ENCODE measurements around the gene MERTK.

The MERTK gene

GRCh38 chr2:112035786-112036185, 137.4 kb downstream of the MERTK start:
- TF ChIP-seq TAF1 (IDR thresholded peaks at IDR 0.05; ENCODE audit: borderline replicate concordance, insufficient read depth, low read length) (no peak), REST (IDR thresholded peaks at IDR 0.05; ENCODE audit: insufficient read depth in 1 of 2, low read depth in 2 of 2, low read length in 2 of 2) (no peak), POLR2AphosphoS5 (IDR thresholded peaks at IDR 0.05; ENCODE audit: low read depth, low read length) (no peak), SIN3A (IDR thresholded peaks at IDR 0.05; ENCODE audit: borderline replicate concordance, insufficient read depth, low read length) (no peak), FOXP2 (optimal IDR thresholded peaks at IDR 0.05; ENCODE audit: borderline replicate concordance, extremely low read depth, extremely low read length, insufficient read depth) (no peak)

- no peak for TF ChIP-seq TAF1 (IDR thresholded peaks at IDR 0.05; ENCODE audit: borderline replicate concordance, insufficient read depth, low read length)
- TF ChIP-seq SIN3A (IDR thresholded peaks at IDR 0.05; ENCODE audit: borderline replicate concordance, insufficient read depth, low read length): no peak
- no peak for TF ChIP-seq REST (IDR thresholded peaks at IDR 0.05; ENCODE audit: insufficient read depth in 1 of 2, low read depth in 2 of 2, low read length in 2 of 2)
- TF ChIP-seq POLR2AphosphoS5 (IDR thresholded peaks at IDR 0.05; ENCODE audit: low read depth, low read length): no peak
Observed at GRCh38 chr2:112045446-112046014, 147.1 kb downstream of the MERTK start.

- TF ChIP-seq SIN3A (IDR thresholded peaks at IDR 0.05; ENCODE audit: borderline replicate concordance, insufficient read depth, low read length): no peak
- TF ChIP-seq FOXP2 (optimal IDR thresholded peaks at IDR 0.05; ENCODE audit: borderline replicate concordance, extremely low read depth, extremely low read length, insufficient read depth): no peak
- no peak for TF ChIP-seq REST (IDR thresholded peaks at IDR 0.05; ENCODE audit: insufficient read depth in 1 of 2, low read depth in 2 of 2, low read length in 2 of 2)
Observed at GRCh38 chr2:112046231-112046630, 147.8 kb downstream of the MERTK start.

- no peak for TF ChIP-seq TAF1 (IDR thresholded peaks at IDR 0.05; ENCODE audit: borderline replicate concordance, insufficient read depth, low read length)
- TF ChIP-seq POLR2AphosphoS5 (IDR thresholded peaks at IDR 0.05; ENCODE audit: low read depth, low read length): no peak
- TF ChIP-seq REST (IDR thresholded peaks at IDR 0.05; ENCODE audit: insufficient read depth in 1 of 2, low read depth in 2 of 2, low read length in 2 of 2): no peak
- TF ChIP-seq SIN3A (IDR thresholded peaks at IDR 0.05; ENCODE audit: borderline replicate concordance, insufficient read depth, low read length): no peak
- TF ChIP-seq FOXP2 (optimal IDR thresholded peaks at IDR 0.05; ENCODE audit: borderline replicate concordance, extremely low read depth, extremely low read length, insufficient read depth): no peak
Observed at GRCh38 chr2:112047537-112048235, 149.3 kb downstream of the MERTK start.

All from PFSK-1 (cell line).